Measurements from ENCODE around the gene DAGLA. TPM values are rescaled to one million over a fixed set of nuclear protein-coding genes. Genes with fewer than 3 reads are reported as not detected.

Gene DAGLA
- total RNA-seq, 2 experiments from 2014 or later = 0.52 to 0.73 TPM

GRCh38 chr11:61747967-61748285 lies 67.7 kb downstream of the DAGLA start:
- Histone ChIP-seq H3K9me3 (ENCODE audit: control insufficient read depth in 1 of 2, insufficient read depth in 1 of 2, low read length in 2 of 2) (peaks cover 0 to 9% of the 10 kb centered on the region in 2 experiments), H3K4me1 (ENCODE audit: insufficient read depth, low read length) (peaks cover 15% of the 10 kb centered on the region), H3K27me3 (ENCODE audit: control insufficient read depth in 1 of 2, insufficient read depth in 2 of 2, low read length in 2 of 2) (peaks cover 20 to 24% of the 10 kb centered on the region in 2 experiments), H3K27ac (ENCODE audit: low read depth in 1 of 2, low read length in 2 of 2) (no peak overlapping the region), H3K36me3 (ENCODE audit: insufficient read depth, low read length) (no peaks in the 10 kb centered on the region), H3K4me3 (ENCODE audit: low read length) (no peak overlapping the region)
- H3K4me1 Mint-ChIP-seq (ENCODE audit: low read depth) = peaks cover under 1% of the 10 kb centered on the region
- no peak overlapping the region for H3K4me3 Mint-ChIP-seq
- ChIA-PET POLR2A (no interaction called here), CTCF (interaction anchor here (1.0 kb wide), 1 partner anchor 40 kb away, joined by 3 read pairs; no protein-coding TSS in a partner anchor)
- no peak overlapping the region for H3K27ac Mint-ChIP-seq
- H3K9me3 Mint-ChIP-seq = no peaks in the 10 kb centered on the region
- intact Hi-C loops (cut with DNase I, micrococcal nuclease) = no loop called here
- no peak for ATAC-seq (ENCODE audit: poor library complexity)
- H3K36me3 Mint-ChIP-seq (ENCODE audit: low read depth) = no peaks in the 10 kb centered on the region
- H3K27me3 Mint-ChIP-seq = peaks cover 29% of the 10 kb centered on the region
- TF ChIP-seq, protein P1, sequence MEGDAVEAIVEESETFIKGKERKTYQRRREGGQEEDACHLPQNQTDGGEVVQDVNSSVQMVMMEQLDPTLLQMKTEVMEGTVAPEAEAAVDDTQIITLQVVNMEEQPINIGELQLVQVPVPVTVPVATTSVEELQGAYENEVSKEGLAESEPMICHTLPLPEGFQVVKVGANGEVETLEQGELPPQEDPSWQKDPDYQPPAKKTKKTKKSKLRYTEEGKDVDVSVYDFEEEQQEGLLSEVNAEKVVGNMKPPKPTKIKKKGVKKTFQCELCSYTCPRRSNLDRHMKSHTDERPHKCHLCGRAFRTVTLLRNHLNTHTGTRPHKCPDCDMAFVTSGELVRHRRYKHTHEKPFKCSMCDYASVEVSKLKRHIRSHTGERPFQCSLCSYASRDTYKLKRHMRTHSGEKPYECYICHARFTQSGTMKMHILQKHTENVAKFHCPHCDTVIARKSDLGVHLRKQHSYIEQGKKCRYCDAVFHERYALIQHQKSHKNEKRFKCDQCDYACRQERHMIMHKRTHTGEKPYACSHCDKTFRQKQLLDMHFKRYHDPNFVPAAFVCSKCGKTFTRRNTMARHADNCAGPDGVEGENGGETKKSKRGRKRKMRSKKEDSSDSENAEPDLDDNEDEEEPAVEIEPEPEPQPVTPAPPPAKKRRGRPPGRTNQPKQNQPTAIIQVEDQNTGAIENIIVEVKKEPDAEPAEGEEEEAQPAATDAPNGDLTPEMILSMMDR (IDR thresholded peaks at IDR 0.05) = no peak
- DNase-seq = no peak

- no peak overlapping the region for H3K27ac ChIP-seq (ENCODE audit: low read depth in 1 of 2, low read length in 2 of 2)
- Mint-ChIP-seq H3K9me3 (no peaks in the 10 kb centered on the region), H3K27me3 (peaks cover 41% of the 10 kb centered on the region), H3K4me3 (no peak overlapping the region), H3K4me1 (ENCODE audit: low read depth) (peaks cover 10% of the 10 kb centered on the region), H3K36me3 (ENCODE audit: low read depth) (no peaks in the 10 kb centered on the region), H3K27ac (no peak overlapping the region)
- no peak overlapping the region for H3K4me3 ChIP-seq (ENCODE audit: low read length)
- CTCF ChIA-PET = no interaction called here
- H3K27me3 ChIP-seq (ENCODE audit: control insufficient read depth in 1 of 2, insufficient read depth in 2 of 2, low read length in 2 of 2) = peaks cover 20 to 24% of the 10 kb centered on the region in 2 experiments
- intact Hi-C loops (cut with DNase I, micrococcal nuclease) = no loop called here
- TF ChIP-seq, protein P1 (IDR thresholded peaks at IDR 0.05) = no peak
- ATAC-seq (ENCODE audit: poor library complexity) (no peak), DNase-seq (no peak)
- H3K9me3 ChIP-seq (ENCODE audit: control insufficient read depth in 1 of 2, insufficient read depth in 1 of 2, low read length in 2 of 2) = peaks cover 0 to 9% of the 10 kb centered on the region in 2 experiments
- H3K4me1 ChIP-seq (ENCODE audit: insufficient read depth, low read length) = peaks cover 17% of the 10 kb centered on the region
- H3K36me3 ChIP-seq (ENCODE audit: insufficient read depth, low read length) = no peaks in the 10 kb centered on the region
- POLR2A ChIA-PET = no interaction called here
Measured at GRCh38 chr11:61749591-61750217, 69.5 kb downstream of the DAGLA start.

GRCh38 chr11:61750631-61751273 lies 70.6 kb downstream of the DAGLA start:
- no peak overlapping the region for H3K4me3 Mint-ChIP-seq
- Histone ChIP-seq H3K36me3 (ENCODE audit: insufficient read depth, low read length) (no peaks in the 10 kb centered on the region), H3K4me3 (ENCODE audit: low read length) (no peak overlapping the region), H3K9me3 (ENCODE audit: control insufficient read depth in 1 of 2, insufficient read depth in 1 of 2, low read length in 2 of 2) (peaks cover 0 to 9% of the 10 kb centered on the region in 2 experiments), H3K27me3 (ENCODE audit: control insufficient read depth in 1 of 2, insufficient read depth in 2 of 2, low read length in 2 of 2) (peaks cover 20 to 24% of the 10 kb centered on the region in 2 experiments), H3K27ac (ENCODE audit: low read depth in 1 of 2, low read length in 2 of 2) (no peak overlapping the region), H3K4me1 (ENCODE audit: insufficient read depth, low read length) (peaks cover 21% of the 10 kb centered on the region)
- DNase-seq = no peak
- TF ChIP-seq, protein P1 (IDR thresholded peaks at IDR 0.05) = no peak
- no peak overlapping the region for H3K27ac Mint-ChIP-seq
- peaks cover 10% of the 10 kb centered on the region for H3K4me1 Mint-ChIP-seq (ENCODE audit: low read depth)
- peaks cover 41% of the 10 kb centered on the region for H3K27me3 Mint-ChIP-seq
- intact Hi-C loops (cut with DNase I, micrococcal nuclease) = no loop called here
- ChIA-PET CTCF (no interaction called here), POLR2A (no interaction called here)
- H3K9me3 Mint-ChIP-seq = no peaks in the 10 kb centered on the region
- no peak for ATAC-seq (ENCODE audit: poor library complexity)
- H3K36me3 Mint-ChIP-seq (ENCODE audit: low read depth) = no peaks in the 10 kb centered on the region

All from CD4-positive, alpha-beta T cell (primary cell).